ENCODE measurements around the gene TMEM233. TPM values are rescaled to one million over a fixed set of nuclear protein-coding genes. Genes with fewer than 3 reads are reported as not detected.

The TMEM233 gene
- total and polyA plus RNA-seq, 9 of the 15 experiments (the other 6 are each of a cell fraction or from before 2014, with no cell fraction given) = 0.04 to 0.17 (median 0.07) TPM; not detected in 2

- TF ChIP-seq TCF7L2 (IDR thresholded peaks at IDR 0.05; ENCODE audit: low read depth, low read length) (no peak), ZNF592 (IDR thresholded peaks at IDR 0.05) (0 out of 2 replicates have a peak, but pooled peaks have one; percentile 17), TEAD2 (tag; IDR thresholded peaks at IDR 0.05) (no peak), ZFPM2 (CRISPR knock-in tag; IDR thresholded peaks at IDR 0.05) (no peak), SP1 (CRISPR knock-in tag; IDR thresholded peaks at IDR 0.05) (no peak), NCOA2 (IDR thresholded peaks at IDR 0.05; ENCODE audit: partially characterized antibody in 2 of 2) (no peak), DPF2 (IDR thresholded peaks at IDR 0.05) (no peak; the same call in 1 of the 2 replicates), SNRNP70 (optimal IDR thresholded peaks at IDR 0.05; ENCODE audit: low read depth, low read length) (no peak), RFX1 (IDR thresholded peaks at IDR 0.05) (no peak), BCOR (IDR thresholded peaks at IDR 0.05) (no peak; the same call in 1 of the 2 replicates), ATF7 (IDR thresholded peaks at IDR 0.05) (no peak), SNIP1 (IDR thresholded peaks at IDR 0.05; ENCODE audit: low read depth) (no peak), CREM (IDR thresholded peaks at IDR 0.05; ENCODE audit: low read depth) (0 out of 2 replicates have a peak, but pooled peaks have one; percentile 16), ZSCAN32 (CRISPR knock-in tag; IDR thresholded peaks at IDR 0.05) (no peak), CTBP1 (IDR thresholded peaks at IDR 0.05; ENCODE audit: borderline replicate concordance) (no peak), ESRRA (IDR thresholded peaks at IDR 0.05; ENCODE audit: borderline replicate concordance, low read depth) (no peak), MAFK (IDR thresholded peaks at IDR 0.05; ENCODE audit: low read length) (no peak), EP300 (IDR thresholded peaks at IDR 0.05; ENCODE audit: low read length) (peak; percentile 93)
- TF ChIP-seq, protein P1, sequence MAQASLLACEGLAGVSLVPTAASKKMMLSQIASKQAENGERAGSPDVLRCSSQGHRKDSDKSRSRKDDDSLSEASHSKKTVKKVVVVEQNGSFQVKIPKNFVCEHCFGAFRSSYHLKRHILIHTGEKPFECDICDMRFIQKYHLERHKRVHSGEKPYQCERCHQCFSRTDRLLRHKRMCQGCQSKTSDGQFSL (CRISPR knock-in tag; IDR thresholded peaks at IDR 0.05) = no peak
- TF ChIP-seq, protein P1 (tag; IDR thresholded peaks at IDR 0.05) = no peak
- TF ChIP-seq, protein P2, sequence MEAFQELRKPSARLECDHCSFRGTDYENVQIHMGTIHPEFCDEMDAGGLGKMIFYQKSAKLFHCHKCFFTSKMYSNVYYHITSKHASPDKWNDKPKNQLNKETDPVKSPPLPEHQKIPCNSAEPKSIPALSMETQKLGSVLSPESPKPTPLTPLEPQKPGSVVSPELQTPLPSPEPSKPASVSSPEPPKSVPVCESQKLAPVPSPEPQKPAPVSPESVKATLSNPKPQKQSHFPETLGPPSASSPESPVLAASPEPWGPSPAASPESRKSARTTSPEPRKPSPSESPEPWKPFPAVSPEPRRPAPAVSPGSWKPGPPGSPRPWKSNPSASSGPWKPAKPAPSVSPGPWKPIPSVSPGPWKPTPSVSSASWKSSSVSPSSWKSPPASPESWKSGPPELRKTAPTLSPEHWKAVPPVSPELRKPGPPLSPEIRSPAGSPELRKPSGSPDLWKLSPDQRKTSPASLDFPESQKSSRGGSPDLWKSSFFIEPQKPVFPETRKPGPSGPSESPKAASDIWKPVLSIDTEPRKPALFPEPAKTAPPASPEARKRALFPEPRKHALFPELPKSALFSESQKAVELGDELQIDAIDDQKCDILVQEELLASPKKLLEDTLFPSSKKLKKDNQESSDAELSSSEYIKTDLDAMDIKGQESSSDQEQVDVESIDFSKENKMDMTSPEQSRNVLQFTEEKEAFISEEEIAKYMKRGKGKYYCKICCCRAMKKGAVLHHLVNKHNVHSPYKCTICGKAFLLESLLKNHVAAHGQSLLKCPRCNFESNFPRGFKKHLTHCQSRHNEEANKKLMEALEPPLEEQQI (IDR thresholded peaks at IDR 0.05) = no peak
- TF ChIP-seq, protein P3, sequence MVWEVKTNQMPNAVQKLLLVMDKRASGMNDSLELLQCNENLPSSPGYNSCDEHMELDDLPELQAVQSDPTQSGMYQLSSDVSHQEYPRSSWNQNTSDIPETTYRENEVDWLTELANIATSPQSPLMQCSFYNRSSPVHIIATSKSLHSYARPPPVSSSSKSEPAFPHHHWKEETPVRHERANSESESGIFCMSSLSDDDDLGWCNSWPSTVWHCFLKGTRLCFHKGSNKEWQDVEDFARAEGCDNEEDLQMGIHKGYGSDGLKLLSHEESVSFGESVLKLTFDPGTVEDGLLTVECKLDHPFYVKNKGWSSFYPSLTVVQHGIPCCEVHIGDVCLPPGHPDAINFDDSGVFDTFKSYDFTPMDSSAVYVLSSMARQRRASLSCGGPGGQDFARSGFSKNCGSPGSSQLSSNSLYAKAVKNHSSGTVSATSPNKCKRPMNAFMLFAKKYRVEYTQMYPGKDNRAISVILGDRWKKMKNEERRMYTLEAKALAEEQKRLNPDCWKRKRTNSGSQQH (CRISPR knock-in tag; IDR thresholded peaks at IDR 0.05) = no peak
Measured at GRCh38 chr12:119672194-119672593, 78.6 kb downstream of the TMEM233 start (continued).

Measured in K562 (cell line).